Epidermal melanocyte (primary cell): ENCODE measurements around the gene TMEM121.

Experiments
- DNase-seq: peaks from one replicate; pipeline ENCODE4 v3.0.0; 2011; ENCODE audit warnings: low spot score; ENCODE audit not compliant: insufficient read length

Gene TMEM121

GRCh38 chr14:105525861-105526775 lies at the start of gene TMEM121:
Gene TMEM121 (plus strand): TSS chr14:105526583. CDS start chr14:105528835, 2,252 bp downstream.
- DNase-seq, result peak; percentile 33

- no peak for DNase-seq
Measured at GRCh38 chr14:105476831-105477659, 49.3 kb upstream of the TMEM121 start.

- no peak for DNase-seq
Measured at GRCh38 chr14:105477660-105478397, 48.6 kb upstream of the TMEM121 start.

DNA sequence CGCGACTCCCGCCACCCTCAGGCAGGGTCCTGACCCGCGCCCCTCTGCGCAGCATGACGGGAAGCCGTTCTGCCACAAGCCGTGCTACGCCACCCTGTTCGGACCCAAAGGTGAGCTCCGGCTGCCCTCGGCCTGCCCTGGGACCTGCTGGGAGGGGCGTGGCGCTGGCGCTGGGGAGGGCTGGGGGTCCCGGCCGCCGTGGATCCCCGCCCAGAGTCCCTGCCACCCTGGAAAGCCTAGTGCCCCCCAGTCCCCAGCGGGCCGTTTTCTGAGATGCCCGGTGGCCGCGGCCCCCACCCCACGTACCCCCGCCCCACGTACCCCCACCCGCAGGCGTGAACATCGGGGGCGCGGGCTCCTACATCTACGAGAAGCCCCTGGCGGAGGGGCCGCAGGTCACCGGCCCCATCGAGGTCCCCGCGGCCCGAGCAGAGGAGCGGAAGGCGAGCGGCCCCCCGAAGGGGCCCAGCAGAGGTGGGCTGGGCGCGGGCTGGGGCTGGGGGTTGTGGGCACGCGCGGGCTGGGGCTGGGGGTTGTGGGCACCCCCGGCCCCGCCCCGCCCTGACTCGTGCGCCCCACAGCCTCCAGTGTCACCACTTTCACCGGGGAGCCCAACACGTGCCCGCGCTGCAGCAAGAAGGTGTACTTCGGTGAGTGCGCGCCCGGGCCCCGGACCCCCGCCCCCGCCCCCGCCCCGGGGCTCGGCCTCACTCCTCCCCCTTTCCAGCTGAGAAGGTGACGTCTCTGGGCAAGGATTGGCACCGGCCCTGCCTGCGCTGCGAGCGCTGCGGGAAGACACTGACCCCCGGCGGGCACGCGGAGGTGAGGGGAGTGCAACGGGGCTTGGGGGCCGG lies 47.8 kb upstream of the TMEM121 start:
- no peak for DNase-seq

- no peak for DNase-seq
Measured at GRCh38 chr14:105479431-105480158, 46.8 kb upstream of the TMEM121 start.

GRCh38 chr14:105480199-105480746 lies 46.1 kb upstream of the TMEM121 start:
- no peak for DNase-seq

DNA sequence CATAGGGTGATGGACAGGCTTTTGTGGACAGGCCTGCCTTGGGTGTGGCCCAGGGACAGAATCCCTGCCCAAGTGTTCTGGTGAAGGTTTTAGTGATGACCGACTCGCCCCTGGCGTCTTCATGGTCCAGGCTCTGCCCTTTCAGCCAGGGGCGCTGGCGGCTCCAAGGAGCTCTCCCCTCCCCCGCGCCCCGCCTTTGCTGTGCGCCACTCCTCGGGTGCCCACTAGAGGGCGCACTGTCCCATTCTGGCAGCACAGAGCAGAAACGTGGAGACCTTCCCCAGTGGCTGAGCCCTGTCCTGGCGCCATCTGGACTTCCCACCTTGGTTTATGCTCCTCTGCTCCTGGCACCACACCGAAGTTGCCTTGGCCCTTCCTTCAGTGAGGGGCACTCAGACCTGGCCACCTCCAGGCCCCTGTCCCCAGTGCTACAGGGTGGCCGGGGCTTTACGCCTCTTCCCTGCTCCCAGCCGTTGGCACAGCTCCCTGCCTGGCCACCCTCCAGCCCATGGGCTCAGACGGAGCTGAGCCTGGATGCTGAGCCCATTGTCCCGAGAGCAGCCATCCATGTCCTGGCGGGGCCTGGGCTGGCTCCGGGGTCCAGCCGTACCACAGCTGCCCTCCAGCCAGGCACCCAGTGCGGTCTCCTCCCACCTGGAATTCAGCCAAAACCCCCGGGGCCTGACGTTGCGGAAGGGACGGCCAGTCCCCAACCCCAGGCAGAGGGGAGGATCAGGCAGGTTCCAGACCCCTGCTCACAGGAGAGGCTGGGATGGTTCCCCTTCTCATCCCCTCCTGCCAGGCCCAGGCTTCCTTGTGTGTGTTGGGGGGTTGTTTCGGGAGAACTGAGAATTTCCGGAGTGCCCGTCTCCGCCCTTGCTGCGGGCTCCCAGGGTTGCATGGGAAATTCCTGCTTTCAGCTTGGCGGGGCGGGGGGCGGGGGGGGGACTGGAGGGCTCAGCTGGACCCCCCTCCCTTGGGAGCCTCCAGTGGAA lies 45.3 kb upstream of the TMEM121 start:
- DNase-seq, result peak; percentile 98

- peak; percentile 99 for DNase-seq
Measured at GRCh38 chr14:105481886-105482457, 44.4 kb upstream of the TMEM121 start.

- no peak for DNase-seq
Measured at GRCh38 chr14:105482486-105483110, 43.8 kb upstream of the TMEM121 start.

DNA sequence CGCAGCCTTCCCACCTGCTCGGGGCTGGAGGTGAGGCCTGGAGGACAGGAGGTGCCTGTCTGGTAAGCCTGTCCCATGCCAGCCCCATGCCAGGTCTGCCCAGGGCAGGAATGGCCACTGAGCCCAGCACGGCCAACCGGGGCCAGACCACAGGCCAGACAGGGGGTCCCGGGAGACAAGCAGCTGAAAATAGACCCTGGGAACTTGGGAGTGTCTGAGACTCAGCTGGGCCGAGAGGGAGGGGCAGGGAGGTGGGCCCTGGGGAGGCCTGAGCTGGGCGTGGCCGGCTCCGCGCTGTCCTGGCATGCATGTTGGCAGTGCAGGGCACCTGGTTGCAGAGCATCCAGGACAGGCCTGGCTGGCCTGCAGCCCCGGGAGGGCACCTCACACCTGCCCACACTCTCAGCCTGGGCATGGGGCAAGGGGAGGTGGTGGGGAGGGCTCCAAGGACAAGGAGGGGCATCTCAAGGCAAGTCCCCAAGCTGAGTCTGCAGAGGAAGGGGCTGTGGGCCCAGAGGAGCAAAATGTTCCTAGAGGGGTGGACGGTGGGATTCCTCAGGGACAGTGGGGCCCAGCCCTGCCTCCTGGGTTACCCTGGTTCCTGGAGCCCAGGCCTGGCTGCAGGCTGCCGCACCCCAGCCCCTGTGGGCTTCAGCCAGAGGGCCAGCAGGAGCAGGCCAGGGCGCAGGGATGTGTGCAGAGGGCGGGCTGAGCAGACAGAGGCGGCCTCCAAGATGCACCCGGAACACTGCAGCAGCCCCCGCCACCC lies 42.9 kb upstream of the TMEM121 start:
- DNase-seq, result no peak

DNA sequence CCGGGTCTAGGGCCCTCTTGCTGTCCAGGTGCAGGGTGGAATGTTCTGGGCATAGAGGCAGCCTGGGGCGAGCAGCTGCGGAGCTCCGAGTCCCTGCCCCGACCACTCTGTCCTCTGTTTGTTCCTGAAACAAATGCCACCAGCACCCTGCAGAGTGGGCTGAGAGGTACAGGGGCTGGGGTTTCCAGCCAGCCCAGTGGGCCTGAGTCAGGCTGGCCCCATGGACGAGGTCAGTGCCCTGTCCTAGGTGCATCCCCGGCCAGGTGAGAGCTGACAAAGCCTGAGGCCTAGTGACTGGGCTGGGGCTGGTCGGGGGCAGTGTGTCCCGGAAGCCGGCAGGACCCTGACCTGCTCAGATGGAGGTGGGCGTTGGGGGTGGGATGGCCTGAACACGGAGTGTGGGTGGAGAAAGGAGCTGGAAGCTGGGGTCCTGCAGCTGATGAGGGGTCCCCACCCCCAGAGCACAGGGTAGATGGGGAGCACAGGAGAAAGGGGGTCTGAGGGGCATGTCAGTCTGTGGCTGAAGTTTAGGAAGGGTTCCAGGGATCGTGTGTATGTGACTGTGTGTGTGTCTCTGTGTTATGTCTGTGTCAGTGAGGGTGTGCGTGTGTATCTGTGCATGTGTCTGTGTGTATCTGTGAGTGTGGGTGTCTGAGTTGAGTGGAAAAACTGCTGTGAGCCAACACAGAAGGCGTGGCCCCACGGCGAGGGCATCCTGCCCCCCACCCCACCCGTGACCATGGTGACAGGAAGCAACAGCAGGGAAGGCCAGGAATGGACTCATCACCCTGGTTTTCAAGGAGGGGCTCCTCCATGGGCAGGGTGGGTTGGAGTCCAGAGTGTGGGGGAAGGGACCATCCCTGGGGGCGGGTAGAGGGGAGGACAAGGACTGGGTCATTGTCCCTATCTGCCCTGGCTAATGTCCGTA lies 42.0 kb upstream of the TMEM121 start:
- no peak for DNase-seq

DNA sequence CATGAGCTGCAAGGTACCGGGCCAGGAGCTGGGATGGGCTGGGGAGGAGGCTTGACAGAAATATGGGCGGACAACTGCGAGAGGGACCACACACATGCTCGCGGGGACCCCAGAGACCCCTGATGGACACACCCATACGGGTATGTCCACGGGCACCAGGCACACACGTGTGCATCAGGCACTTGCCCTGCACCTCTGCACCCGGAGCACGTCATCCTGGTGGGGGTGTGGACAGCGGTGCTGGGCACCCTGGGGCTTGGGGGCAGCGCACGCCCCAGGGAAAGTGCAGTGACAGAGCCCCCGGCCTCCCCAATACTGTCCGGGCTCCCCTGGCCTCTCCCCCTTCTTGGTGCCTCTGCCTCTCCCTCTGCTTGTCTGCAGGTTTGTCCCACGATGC lies 41.4 kb upstream of the TMEM121 start:
- DNase-seq, result no peak

GRCh38 chr14:105485739-105486162 lies 40.6 kb upstream of the TMEM121 start:
- no peak for DNase-seq

DNA sequence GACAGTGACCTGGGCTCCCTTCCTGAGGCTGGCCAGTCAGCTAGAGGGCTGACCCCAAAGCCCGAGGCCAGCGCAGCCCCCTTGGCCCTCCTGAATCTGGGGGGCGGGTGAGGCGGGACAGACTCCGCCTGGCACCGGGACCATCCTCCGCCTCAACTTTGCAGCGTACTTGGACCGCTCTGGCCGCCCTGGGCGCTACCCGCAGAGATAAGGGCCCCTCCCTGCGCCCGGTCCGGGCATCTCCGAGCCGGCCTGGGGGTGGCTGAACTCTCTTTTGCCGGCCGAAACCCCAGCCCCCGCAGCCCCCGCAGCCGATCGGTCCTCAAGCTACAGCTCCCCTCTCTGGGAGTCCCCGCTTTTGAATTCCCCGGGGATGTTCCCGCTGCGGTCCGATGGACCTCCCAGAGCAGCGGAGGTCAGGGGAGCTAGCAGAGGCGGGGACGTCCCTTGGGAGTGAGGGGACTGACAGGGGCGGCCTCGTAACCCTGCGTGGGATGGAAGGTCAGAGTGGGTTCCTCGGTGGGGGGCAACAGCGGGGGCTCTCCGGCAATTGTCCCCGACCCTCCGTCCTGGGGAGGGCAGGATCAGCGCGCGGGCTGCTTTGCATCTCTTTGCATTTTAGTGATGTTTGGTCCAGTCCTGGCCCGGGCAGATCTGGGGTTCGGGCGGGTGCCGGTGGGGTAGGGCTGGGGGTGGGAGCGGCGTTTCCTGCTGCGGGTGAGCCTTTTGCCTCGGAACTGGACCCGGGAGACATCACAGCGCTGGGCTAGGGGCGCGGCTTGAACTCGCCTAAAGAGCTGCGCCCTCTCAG lies 40.0 kb upstream of the TMEM121 start, which contains the start of gene CRIP1:
CRIP1 (plus strand) TSS at position 724 of the 811 bp plus-strand sequence. CDS start 374 bp downstream, outside the sequence.
- no peak for DNase-seq

- DNase-seq, result no peak
Measured at GRCh38 chr14:105486974-105487448, 39.4 kb upstream of the TMEM121 start.
